ENCODE data around the gene PGM5.

DNA sequence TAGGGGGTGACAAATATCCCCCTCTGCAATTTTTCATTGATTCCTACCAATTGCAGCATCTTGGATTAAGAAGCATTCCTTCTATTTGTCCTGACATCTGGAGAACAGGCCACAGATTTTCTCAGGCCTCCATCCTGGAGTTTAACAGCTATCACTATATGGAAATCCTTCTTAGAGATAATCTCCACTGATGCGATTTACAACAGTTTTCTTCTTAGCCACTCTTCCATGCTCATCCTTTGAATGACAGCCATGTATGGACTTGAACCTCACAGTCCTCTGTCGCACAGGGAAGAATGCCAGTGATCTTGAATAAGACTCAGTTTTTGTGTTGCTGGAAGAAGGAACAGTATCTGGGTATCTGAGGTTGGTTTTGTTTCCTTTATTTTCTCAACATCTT, 73.2 kb downstream of the PGM5 start:
- TF ChIP-seq CTCF (IDR thresholded peaks at IDR 0.05) (no peak), POLR2AphosphoS5 (IDR thresholded peaks at IDR 0.05) (no peak), POLR2A (IDR thresholded peaks at IDR 0.05) (no peak), EP300 (IDR thresholded peaks at IDR 0.05) (no peak)

Data from gastroesophageal sphincter (tissue), 3 donors.